Endodermal cell (in vitro differentiated cells): ENCODE data around the gene RETN. TPM values are rescaled to one million over a fixed set of nuclear protein-coding genes. Genes with fewer than 3 reads are reported as not detected.

Experiments
- DNase-seq: peaks from one replicate; pipeline ENCODE4 v3.0.0-alpha.2; 2017
- H3K27ac ChIP-seq: 2 replicates; pipeline ENCODE4 v1.5.1; 2013; ENCODE audit warnings: mild to moderate bottlenecking, low read depth, low read length, moderate library complexity
- H3K27me3 ChIP-seq: 2 replicates; pipeline ENCODE4 v1.6.1; 2013; ENCODE audit warnings: mild to moderate bottlenecking, low read length, moderate library complexity; ENCODE audit not compliant: insufficient read depth, control insufficient read depth, poor library complexity, severe bottlenecking
- H3K36me3 ChIP-seq: 2 replicates; pipeline ENCODE4 v1.7.0; 2013; ENCODE audit warnings: mild to moderate bottlenecking, low read length, moderate library complexity; ENCODE audit not compliant: control insufficient read depth, insufficient read depth
- H3K4me1 ChIP-seq: one replicate; pipeline ENCODE4 v1.7.0; 2013; ENCODE audit warnings: low read length; ENCODE audit not compliant: control insufficient read depth, insufficient read depth
- H3K4me3 ChIP-seq: 2 replicates; pipeline ENCODE4 v1.5.1; 2013; ENCODE audit warnings: mild to moderate bottlenecking, low read length, moderate library complexity
- H3K9ac ChIP-seq: 2 replicates; pipeline ENCODE4 v1.6.1; 2013; ENCODE audit warnings: mild to moderate bottlenecking, low read length, moderate library complexity; ENCODE audit not compliant: poor library complexity, severe bottlenecking; ENCODE audit errors: extremely low read depth
- H3K9me3 ChIP-seq: 2 replicates; pipeline ENCODE4 v1.6.1; 2013; ENCODE audit warnings: mild to moderate bottlenecking, low read length, moderate library complexity; ENCODE audit not compliant: control insufficient read depth
- H3K27ac Mint-ChIP-seq: 2 replicates; pipeline ENCODE4 v1.8.0; 2020; ENCODE audit warnings: mixed read lengths
- H3K27me3 Mint-ChIP-seq: 2 replicates; pipeline ENCODE4 v1.8.0; 2021; ENCODE audit warnings: mild to moderate bottlenecking, mixed read lengths; ENCODE audit not compliant: insufficient read depth
- H3K36me3 Mint-ChIP-seq: 2 replicates; pipeline ENCODE4 v1.8.0; 2020; ENCODE audit warnings: low read depth, mixed read lengths
- H3K4me1 Mint-ChIP-seq: 2 replicates; pipeline ENCODE4 v1.8.0; 2020; ENCODE audit warnings: mixed read lengths
- H3K4me3 Mint-ChIP-seq: 2 replicates; pipeline ENCODE4 v1.8.0; 2020; ENCODE audit warnings: mild to moderate bottlenecking, moderate library complexity, mixed read lengths
- H3K9me3 Mint-ChIP-seq: 2 replicates; pipeline ENCODE4 v1.8.0; 2020; ENCODE audit warnings: mild to moderate bottlenecking, mixed read lengths
- CTCF ChIP-seq: fragments of 200-600 bp; sonication (generic); conservative IDR thresholded peaks from 2 replicates; pipeline ENCODE4 v1.5.0; 2021; ENCODE audit warnings: antibody characterized with exemption, mild to moderate bottlenecking
- WGBS, 2 experiments: methylation state at CpG; one replicate each; pipeline versions ENCODE4 v1.1.5 to v1.1.7; 2013; ENCODE audit warnings: missing lambda C conversion rate in 2 of 2, mixed read lengths in 1 of 2; ENCODE audit not compliant: insufficient coverage in 1 of 2, insufficient read length in 1 of 2; 5-methylcytosine and 5-hydroxymethylcytosine counted together
- total RNA-seq, 2 donors: library from RNA; stranded (reverse); fragmentation: NEBNext Ultra II Directional in 1 of 2; extraction: Animal tissue kit (Norgen Biotek cat#: 25700) in 1 of 2; gene quantifications; 2 replicates in 1 of 2; 3 replicates in 1 of 2; pipeline ENCODE4 v1.2.1, GENCODE V29; 2021

The RETN gene
- total RNA-seq, 2 donors from 2014 or later = not detected

GRCh38 chr19:7676376-7676775 is 7.5 kb downstream of the RETN start:
- DNase-seq = no peak
- Histone ChIP-seq H3K36me3 (no peaks in the 10 kb centered on the region), H3K9me3 (no peaks in the 10 kb centered on the region), H3K27me3 (peaks cover 47% of the 10 kb centered on the region), H3K27ac (no peak overlapping the region), H3K4me1 (no peaks in the 10 kb centered on the region), H3K4me3 (no peak overlapping the region), H3K9ac (no peak overlapping the region)
- no peak for TF ChIP-seq CTCF
- no peaks in the 10 kb centered on the region for H3K4me1 Mint-ChIP-seq
- H3K4me3 Mint-ChIP-seq = no peak overlapping the region
- H3K27ac Mint-ChIP-seq = no peak overlapping the region
- H3K36me3 Mint-ChIP-seq = no peaks in the 10 kb centered on the region
- WGBS, 2 experiments = 72 to 80% methylated on average over 2 to 7 of the region's 7 CpGs
- peaks cover 7% of the 10 kb centered on the region for H3K9me3 Mint-ChIP-seq
- H3K27me3 Mint-ChIP-seq = peaks cover 65% of the 10 kb centered on the region

GRCh38 chr19:7676854-7677253 is 8.0 kb downstream of the RETN start, which contains the start of gene MCEMP1:
Gene MCEMP1, plus strand, starts transcription at chr19:7677090. Its CDS starts 31 bp downstream, at chr19:7677121.
- WGBS, 2 experiments = 67 to 69% methylated on average over 4 to 10 of the region's 10 CpGs
- Mint-ChIP-seq H3K27me3 (peaks cover 61% of the 10 kb centered on the region), H3K4me1 (peaks cover under 1% of the 10 kb centered on the region), H3K4me3 (no peak within 1 kb of the TSS), H3K36me3 (peaks cover 2% of the 10 kb centered on the region), H3K27ac (no peak within 1 kb of the TSS), H3K9me3 (peaks cover 7% of the 10 kb centered on the region)
- no peak for DNase-seq
- Histone ChIP-seq H3K4me3 (no peak within 1 kb of the TSS), H3K27me3 (peaks cover 42% of the 10 kb centered on the region), H3K9me3 (no peaks in the 10 kb centered on the region), H3K27ac (no peak within 1 kb of the TSS), H3K36me3 (no peaks in the 10 kb centered on the region), H3K4me1 (no peaks in the 10 kb centered on the region), H3K9ac (no peak within 1 kb of the TSS)
- no peak for TF ChIP-seq CTCF

- Mint-ChIP-seq H3K4me3 (no peak overlapping the region), H3K27me3 (peaks cover 55% of the 10 kb centered on the region), H3K9me3 (peaks cover 7% of the 10 kb centered on the region), H3K4me1 (peaks cover 2% of the 10 kb centered on the region), H3K36me3 (peaks cover 8% of the 10 kb centered on the region), H3K27ac (no peak overlapping the region)
- H3K4me3 ChIP-seq = no peak overlapping the region
- 40 to 52% methylated on average over 10 to 12 of the region's 12 CpGs for WGBS, 2 experiments
- peaks cover 6% of the 10 kb centered on the region for H3K36me3 ChIP-seq
- peaks cover 33% of the 10 kb centered on the region for H3K27me3 ChIP-seq
- no peak for DNase-seq
- no peak for TF ChIP-seq CTCF
- H3K9me3 ChIP-seq = no peaks in the 10 kb centered on the region
- no peak overlapping the region for H3K9ac ChIP-seq
- no peak overlapping the region for H3K27ac ChIP-seq
- H3K4me1 ChIP-seq = no peaks in the 10 kb centered on the region
Observed at GRCh38 chr19:7677669-7678311, 8.9 kb downstream of the RETN start.
